Fibroblast of lung (primary cell): Measurements from ENCODE around the gene JAK1.

Experiments
- EZH2 ChIP-seq: IDR thresholded peaks from 2 replicates; pipeline ENCODE4 v1.5.1; 2012; ENCODE audit warnings: low read length, control low read depth, mild to moderate bottlenecking; ENCODE audit errors: missing control alignments
- TF ChIP-seq, protein P1 (sequence below), 2 donors: IDR thresholded peaks in 1 of 2; conservative IDR thresholded peaks in 1 of 2; 1 replicate in 1 of 2; 2 replicates in 1 of 2; pipeline ENCODE4 v1.5.1; 2011 to 2012; ENCODE audit warnings: low read length in 2 of 2, control low read depth in 1 of 2, inconsistent platforms in 1 of 2, low read depth in 1 of 2, mild to moderate bottlenecking in 1 of 2

DNA sequence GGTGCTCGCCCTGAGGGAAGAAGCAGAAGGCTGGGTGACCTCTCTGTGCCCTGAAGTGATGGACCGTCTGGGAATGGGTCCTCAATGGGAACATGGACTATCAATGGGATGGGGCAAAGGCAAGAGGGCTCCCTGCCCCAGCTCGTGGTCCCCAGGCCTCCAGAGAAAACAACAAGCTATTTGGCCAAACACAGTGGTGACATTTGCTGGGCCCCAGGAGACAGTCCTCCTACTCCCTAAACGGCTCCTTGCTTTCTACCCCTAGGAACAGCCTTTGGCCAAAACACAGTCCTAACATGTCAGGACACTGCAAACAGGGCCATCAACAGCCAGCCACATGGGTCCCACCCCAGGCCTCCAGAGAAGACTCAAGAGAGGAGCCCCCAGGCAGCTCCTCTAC is 118.7 kb downstream of the JAK1 start:
- TF ChIP-seq, protein P1, sequence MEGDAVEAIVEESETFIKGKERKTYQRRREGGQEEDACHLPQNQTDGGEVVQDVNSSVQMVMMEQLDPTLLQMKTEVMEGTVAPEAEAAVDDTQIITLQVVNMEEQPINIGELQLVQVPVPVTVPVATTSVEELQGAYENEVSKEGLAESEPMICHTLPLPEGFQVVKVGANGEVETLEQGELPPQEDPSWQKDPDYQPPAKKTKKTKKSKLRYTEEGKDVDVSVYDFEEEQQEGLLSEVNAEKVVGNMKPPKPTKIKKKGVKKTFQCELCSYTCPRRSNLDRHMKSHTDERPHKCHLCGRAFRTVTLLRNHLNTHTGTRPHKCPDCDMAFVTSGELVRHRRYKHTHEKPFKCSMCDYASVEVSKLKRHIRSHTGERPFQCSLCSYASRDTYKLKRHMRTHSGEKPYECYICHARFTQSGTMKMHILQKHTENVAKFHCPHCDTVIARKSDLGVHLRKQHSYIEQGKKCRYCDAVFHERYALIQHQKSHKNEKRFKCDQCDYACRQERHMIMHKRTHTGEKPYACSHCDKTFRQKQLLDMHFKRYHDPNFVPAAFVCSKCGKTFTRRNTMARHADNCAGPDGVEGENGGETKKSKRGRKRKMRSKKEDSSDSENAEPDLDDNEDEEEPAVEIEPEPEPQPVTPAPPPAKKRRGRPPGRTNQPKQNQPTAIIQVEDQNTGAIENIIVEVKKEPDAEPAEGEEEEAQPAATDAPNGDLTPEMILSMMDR (conservative IDR thresholded peaks at IDR 0.05 in 1 of 2, IDR thresholded peaks at IDR 0.05 in 1 of 2; ENCODE audit: low read depth in 1 of 2, low read length in 2 of 2), result no peak
- no peak for TF ChIP-seq EZH2
